Upper lobe of left lung (tissue), 4 donors: ENCODE measurements around the gene CAPRIN1.

Experiments
- EP300 ChIP-seq, 4 donors: sonication (generic); formaldehyde crosslinking; IDR thresholded peaks; one replicate each; pipeline ENCODE4 v1.5.1; 2017; ENCODE audit warnings: antibody characterized with exemption in 4 of 4, control low read depth in 2 of 4
- POLR2A ChIP-seq, 4 donors: fragments of 450-650 bp; IDR thresholded peaks; one replicate each; pipeline ENCODE4 v1.5.1; 2016 to 2017; ENCODE audit warnings: antibody characterized with exemption in 4 of 4, mild to moderate bottlenecking in 2 of 4
- TF ChIP-seq, protein P1 (sequence below), 6 experiments: fragments of 450-650 bp in 4 of 6; fragments of 200-600 bp in 2 of 6; sonication (generic) in 2 of 6; IDR thresholded peaks; one replicate each; pipeline ENCODE4 v1.5.1; 2016 to 2019; ENCODE audit warnings: antibody characterized with exemption in 6 of 6

DNA sequence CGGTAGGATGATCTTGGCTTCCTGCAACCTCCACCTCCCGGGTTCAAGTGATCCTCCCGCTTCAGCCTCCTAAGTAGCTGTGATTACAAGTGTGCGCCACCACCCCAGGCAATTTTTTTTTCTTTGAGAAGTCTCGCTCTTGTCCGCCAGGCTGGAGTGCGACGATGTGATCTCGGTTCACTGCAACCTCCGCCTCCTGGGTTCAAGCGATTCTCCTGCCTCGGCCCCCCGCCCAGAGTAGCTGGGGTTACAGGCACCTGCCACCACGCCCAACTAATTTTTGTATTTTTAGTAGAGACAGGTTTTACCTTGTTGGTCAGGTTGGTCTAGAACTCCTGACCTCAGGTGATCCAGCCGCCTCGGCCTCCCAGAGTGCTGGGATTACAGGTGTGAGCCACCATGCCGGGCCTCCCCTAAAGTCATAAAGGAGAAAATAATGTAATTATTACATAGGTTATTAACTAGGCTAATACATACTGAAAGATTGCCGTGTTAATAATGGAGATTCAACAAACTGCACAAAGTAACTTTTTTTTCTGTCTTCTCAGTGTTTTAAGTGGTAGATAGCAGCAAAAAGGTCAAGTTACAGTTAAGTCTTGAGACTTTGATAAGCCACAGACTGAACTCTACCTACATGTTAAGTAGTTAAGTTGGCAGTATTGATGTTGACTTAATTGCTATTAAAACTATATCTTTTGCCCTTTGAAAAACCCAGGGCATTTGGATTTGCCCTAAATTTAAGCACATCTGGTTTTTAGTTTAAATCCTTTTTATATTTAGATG lies 3.9 kb downstream of the CAPRIN1 start:
- TF ChIP-seq, protein P1, sequence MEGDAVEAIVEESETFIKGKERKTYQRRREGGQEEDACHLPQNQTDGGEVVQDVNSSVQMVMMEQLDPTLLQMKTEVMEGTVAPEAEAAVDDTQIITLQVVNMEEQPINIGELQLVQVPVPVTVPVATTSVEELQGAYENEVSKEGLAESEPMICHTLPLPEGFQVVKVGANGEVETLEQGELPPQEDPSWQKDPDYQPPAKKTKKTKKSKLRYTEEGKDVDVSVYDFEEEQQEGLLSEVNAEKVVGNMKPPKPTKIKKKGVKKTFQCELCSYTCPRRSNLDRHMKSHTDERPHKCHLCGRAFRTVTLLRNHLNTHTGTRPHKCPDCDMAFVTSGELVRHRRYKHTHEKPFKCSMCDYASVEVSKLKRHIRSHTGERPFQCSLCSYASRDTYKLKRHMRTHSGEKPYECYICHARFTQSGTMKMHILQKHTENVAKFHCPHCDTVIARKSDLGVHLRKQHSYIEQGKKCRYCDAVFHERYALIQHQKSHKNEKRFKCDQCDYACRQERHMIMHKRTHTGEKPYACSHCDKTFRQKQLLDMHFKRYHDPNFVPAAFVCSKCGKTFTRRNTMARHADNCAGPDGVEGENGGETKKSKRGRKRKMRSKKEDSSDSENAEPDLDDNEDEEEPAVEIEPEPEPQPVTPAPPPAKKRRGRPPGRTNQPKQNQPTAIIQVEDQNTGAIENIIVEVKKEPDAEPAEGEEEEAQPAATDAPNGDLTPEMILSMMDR (IDR thresholded peaks at IDR 0.05) = no peak
- no peak for TF ChIP-seq EP300 (IDR thresholded peaks at IDR 0.05)
- no peak for TF ChIP-seq POLR2A (IDR thresholded peaks at IDR 0.05)
